HepG2 (cell line): ENCODE results near the gene AKAP12. TPM values are rescaled to one million over a fixed set of nuclear protein-coding genes. Genes with fewer than 3 reads are reported as not detected.

Experiments used
- ATAC-seq: fragments of 200-7000 bp; cut with Tn5 transposase; 3 replicates; pipeline ENCODE4 v1.9.1; 2020; ENCODE audit warnings: mild to moderate bottlenecking, moderate library complexity
- BruUV-seq: library from RNA; stranded (reverse); fragments of 400-500 nt; replicated peaks from 2 replicates; lab custom pipeline; 2021; lab: Mats Ljungman, UMichigan
- CTCF ChIA-PET: fragments of 300-600 bp; formaldehyde crosslinking; extraction: SDS; loops from one replicate; lab custom pipeline; 2021; ENCODE audit warnings: low total read pairs, inconsistent platforms, low intra/inter-chr PET ratio; lab: Yijun Ruan, JAX
- POLR2A ChIA-PET: fragments of 350-600 bp; sonication (Branson Sonifier 250); formaldehyde crosslinking; loops from one replicate; lab custom pipeline; 2020; ENCODE audit warnings: antibody characterized with exemption, inconsistent platforms; lab: Yijun Ruan, JAX
- DNase-seq: peaks from one replicate; pipeline ENCODE4 v3.0.0-alpha.2; 2015; ENCODE audit warnings: low spot score
- FAIRE-seq: peaks from 3 replicates; lab custom pipeline; 2011; peaks lifted over from hg19 to GRCh38; lab: Jason Lieb, UNC
- H2AFZ ChIP-seq: one replicate; pipeline ENCODE4 v1.6.1; 2011; ENCODE audit warnings: low read length, inconsistent platforms
- H3K27ac ChIP-seq: fragments of 300-600 bp; 3 replicates; pipeline ENCODE4 v1.8.0; 2011; ENCODE audit warnings: mixed run types, mild to moderate bottlenecking, mixed read lengths, low read length, inconsistent platforms; ENCODE audit not compliant: insufficient read depth; ENCODE audit errors: extremely low read length
- H3K27me3 ChIP-seq, 2 experiments: fragments of 200-600 bp in 1 of 2; 2 replicates in 1 of 2; 3 replicates in 1 of 2; pipeline versions ENCODE4 v1.6.0 to v1.8.0; 2011; ENCODE audit warnings: low read length in 2 of 2, mild to moderate bottlenecking in 2 of 2, moderate library complexity in 2 of 2, inconsistent platforms in 1 of 2; ENCODE audit not compliant: insufficient read depth in 2 of 2, control insufficient read depth in 1 of 2
- H3K36me3 ChIP-seq, 2 experiments: fragments of 200-600 bp in 1 of 2; replicated peaks in 1 of 2; 2 replicates in 1 of 2; 3 replicates in 1 of 2; pipeline versions ENCODE4 v1.5.1 to v1.8.0; 2011; ENCODE audit warnings: low read length in 2 of 2, inconsistent platforms in 1 of 2; ENCODE audit not compliant: insufficient read depth in 2 of 2, control insufficient read depth in 1 of 2
- H3K4me1 ChIP-seq: 2 replicates; pipeline ENCODE4 v1.5.1; 2012; ENCODE audit warnings: low read length, inconsistent platforms; ENCODE audit not compliant: insufficient read depth
- H3K4me2 ChIP-seq: 2 replicates; pipeline ENCODE4 v1.6.0; 2011; ENCODE audit warnings: low read depth, low read length, inconsistent platforms
- H3K4me3 ChIP-seq, 3 experiments: fragments of 200-600 bp in 1 of 3; sonication (generic), shearing (Covaris generic) in 1 of 3; replicated peaks in 1 of 3; 2 replicates each; pipeline ENCODE4 v1.5.1; 2011 to 2016; ENCODE audit warnings: low read length in 3 of 3, inconsistent platforms in 2 of 3, low read depth in 2 of 3, mild to moderate bottlenecking in 2 of 3, control low read depth in 1 of 3, mixed read lengths in 1 of 3; ENCODE audit not compliant: insufficient read depth in 1 of 3
- H3K79me2 ChIP-seq: one replicate; pipeline ENCODE4 v1.6.1; 2011; ENCODE audit warnings: low read length, inconsistent platforms; ENCODE audit not compliant: insufficient read depth
- H3K9ac ChIP-seq: 2 replicates; pipeline ENCODE4 v1.6.0; 2011; ENCODE audit warnings: mild to moderate bottlenecking, low read depth, low read length, inconsistent platforms; ENCODE audit not compliant: insufficient read depth
- H3K9me3 ChIP-seq: 2 replicates; pipeline ENCODE4 v1.5.1; 2012; ENCODE audit warnings: mild to moderate bottlenecking, low read length
- H4K20me1 ChIP-seq: 2 replicates; pipeline ENCODE4 v1.6.0; 2011; ENCODE audit warnings: inconsistent platforms, mild to moderate bottlenecking, low read length, moderate library complexity; ENCODE audit not compliant: insufficient read depth
- DRAP1 ChIP-seq: IDR thresholded peaks from 2 replicates; pipeline ENCODE4 v1.6.1; 2016; ENCODE audit warnings: missing genetic modification reagents, missing compliant biosample characterization
- FOXA3 ChIP-seq: IDR thresholded peaks from 2 replicates; pipeline ENCODE4 v1.6.1; 2016; ENCODE audit warnings: missing genetic modification reagents, missing compliant biosample characterization
- HIC2 ChIP-seq: sonication (generic); formaldehyde crosslinking; IDR thresholded peaks from 2 replicates; pipeline ENCODE4 v1.9.0; 2022; ENCODE audit warnings: low read depth, missing genetic modification reagents
- MAFF ChIP-seq: IDR thresholded peaks from 2 replicates; pipeline ENCODE4 v1.6.1; 2011; ENCODE audit warnings: low read depth, low read length, improper control_type of control experiment
- MAFK ChIP-seq, 2 experiments: IDR thresholded peaks in 1 of 2; conservative IDR thresholded peaks in 1 of 2; 2 replicates each; pipeline ENCODE4 v1.6.1; 2011; ENCODE audit warnings: improper control_type of control experiment in 2 of 2, low read length in 2 of 2
- PATZ1 ChIP-seq: sonication (generic); formaldehyde crosslinking; IDR thresholded peaks from 2 replicates; pipeline ENCODE4 v1.4.0; 2020; ENCODE audit warnings: missing genetic modification reagents
- SRF ChIP-seq: IDR thresholded peaks from 2 replicates; pipeline ENCODE4 v1.6.1; 2011; ENCODE audit warnings: mild to moderate bottlenecking, low read depth, low read length, moderate library complexity
- ZNF224 ChIP-seq: sonication (generic); formaldehyde crosslinking; IDR thresholded peaks from 2 replicates; pipeline ENCODE4 v1.5.0; 2020; ENCODE audit warnings: mild to moderate bottlenecking, missing genetic modification reagents
- ZNF816 ChIP-seq: sonication (generic); formaldehyde crosslinking; IDR thresholded peaks from 2 replicates; pipeline ENCODE4 v1.8.0; 2022; ENCODE audit warnings: missing genetic modification reagents, mild to moderate bottlenecking, borderline replicate concordance
- ZXDC ChIP-seq: sonication (generic); formaldehyde crosslinking; IDR thresholded peaks from 2 replicates; pipeline ENCODE4 v1.5.0; 2020; ENCODE audit warnings: mild to moderate bottlenecking, missing genetic modification reagents
- WGBS: methylation state at CpG from one replicate; pipeline ENCODE4 v1.1.6; 2017; ENCODE audit warnings: low lambda C conversion rate; 5-methylcytosine and 5-hydroxymethylcytosine counted together
- in situ Hi-C: cut with HindIII; loops from 2 replicates; pipeline ENCODE4 v1.10.0; 2017; ENCODE audit warnings: low pct_unique_long_range_greater_than_20kb; ENCODE audit not compliant: extremely low pct_ligation_motif_present
- intact Hi-C: fragments of 100-400 bp; cut with micrococcal nuclease; formaldehyde crosslinking; loops from one replicate; pipeline ENCODE4 v1.10.0; 2022; ENCODE audit not compliant: unreplicated experiment
- polyA plus RNA-seq, 8 experiments: library from polyadenylated mRNA; depleted of rRNA in 3 of 8; stranded (reverse) in 7 of 8; unstranded in 1 of 8; fragments of >200 nt; fragmentation: Illumina TruSeq in 4 of 8; extraction: Trizol in 4 of 8; gene quantifications; 2 replicates each; pipeline versions ENCODE4 v1.2.1 to v1.2.3, GENCODE V29; 2011 to 2016; ENCODE audit warnings: low read depth in 4 of 8, missing spikeins in 1 of 8, mixed read lengths in 1 of 8; ENCODE audit not compliant: insufficient read depth in 1 of 8
- total RNA-seq, 5 experiments: library from RNA; depleted of rRNA; stranded (reverse); fragments of >200 nt; fragmentation: Illumina TruSeq; extraction: Trizol; gene quantifications; 2 replicates each; pipeline ENCODE4 v1.2.3, GENCODE V29; 2016; ENCODE audit warnings: low read depth in 1 of 5

AKAP12 gene
- total and polyA plus RNA-seq, 2 of the 13 experiments (the other 11 are each of a cell fraction or from before 2014, with no cell fraction given), result 10.6 to 19.0 TPM

GRCh38 chr6:151393410-151393809 lies 153.6 kb downstream of the AKAP12 start:
- peak overlapping the region; percentile 64; the same call in 1 of the 2 replicates for H3K9ac ChIP-seq
- no TSS peak for BruUV-seq
- no peaks in the 10 kb centered on the region for H3K9me3 ChIP-seq
- intact Hi-C loops (loop anchor here (10.0 kb wide), 1 partner anchor 1591 kb away; the partner anchor contains the start of gene FBXO5), in situ Hi-C loops (no loop called here)
- peaks cover 28% of the 10 kb centered on the region for H4K20me1 ChIP-seq
- H3K4me2 ChIP-seq, result peak overlapping the region; percentile 78
- H3K79me2 ChIP-seq, result peaks cover 75% of the 10 kb centered on the region
- no peak for TF ChIP-seq DRAP1 (CRISPR knock-in tag)
- peak; percentile 70; the same call in 1 of the 2 replicates for TF ChIP-seq MAFF
- TF ChIP-seq ZNF816 (CRISPR knock-in tag), result no peak
- peak; percentile 74 to 79 for TF ChIP-seq MAFK (conservative IDR thresholded peaks at IDR 0.05 in 1 of 2, IDR thresholded peaks at IDR 0.05 in 1 of 2; ENCODE audit: low read length in 2 of 2)
- 77% methylated on average over 4 of the region's 4 CpGs for WGBS
- DNase-seq (no peak), FAIRE-seq (no peak), ATAC-seq (no peak)
- peak overlapping the region; percentile 99 for H3K27ac ChIP-seq
- ChIA-PET POLR2A (no interaction called here), CTCF (no interaction called here)
- peak overlapping the region in 2 of 3 experiments; percentile 63 to 91; a peak in 2 of 6 replicates for H3K4me3 ChIP-seq
- peaks cover 0 to 1% of the 10 kb centered on the region in 2 experiments; a peak in 4 of 5 replicates for H3K36me3 ChIP-seq
- H3K4me1 ChIP-seq, result peaks cover 54% of the 10 kb centered on the region
- H3K27me3 ChIP-seq, result no peaks in the 10 kb centered on the region; a peak in 1 of 5 replicates
- no peak overlapping the region for H2AFZ ChIP-seq

- intact Hi-C loops, result loop anchor here (10.0 kb wide), 1 partner anchor 1585 kb away; the partner anchor contains the start of gene FBXO5
- Histone ChIP-seq H2AFZ (no peak overlapping the region), H3K27ac (no peak overlapping the region), H3K9me3 (no peaks in the 10 kb centered on the region), H3K79me2 (peaks cover 78% of the 10 kb centered on the region), H3K36me3 (peaks cover 0 to 3% of the 10 kb centered on the region in 2 experiments; a peak in 4 of 5 replicates), H3K9ac (no peak overlapping the region), H3K4me2 (no peak overlapping the region), H3K27me3 (no peaks in the 10 kb centered on the region), H4K20me1 (peaks cover 5% of the 10 kb centered on the region; the same call in 1 of the 2 replicates), H3K4me3 (no peak overlapping the region), H3K4me1 (peaks cover 33% of the 10 kb centered on the region)
- FAIRE-seq, result no peak
- DNase-seq, result no peak
- no TSS peak for BruUV-seq
- ChIA-PET POLR2A (interaction anchor here (1.1 kb wide), 2 partner anchors 9 to 10 kb away, joined by 3 read pairs; no protein-coding TSS in a partner anchor), CTCF (no interaction called here)
- WGBS, result over 99% methylated on average over 3 of the region's 3 CpGs
- no peak for ATAC-seq
- in situ Hi-C loops, result no loop called here
- TF ChIP-seq SRF (no peak), ZXDC (CRISPR knock-in tag) (no peak), PATZ1 (CRISPR knock-in tag) (no peak), ZNF224 (CRISPR knock-in tag) (no peak), FOXA3 (CRISPR knock-in tag) (no peak), HIC2 (CRISPR knock-in tag) (no peak)
Measured at GRCh38 chr6:151399679-151400078, 159.9 kb downstream of the AKAP12 start.
